GM04503 (cell line): ENCODE results near the gene TSPAN1.

Experiments
- DNase-seq: peaks from one replicate; pipeline ENCODE4 v3.0.0-alpha.2; 2012; ENCODE audit warnings: low read depth

The TSPAN1 gene

GRCh38 chr1:46174448-46175231 lies at the start of gene TSPAN1:
Gene TSPAN1, plus strand, starts transcription at chr1:46175087. Its CDS starts 6,021 bp downstream, at chr1:46181108.
- DNase-seq: no peak

GRCh38 chr1:46128344-46128743 lies 46.5 kb upstream of the TSPAN1 start:
- DNase-seq: no peak

- no peak for DNase-seq
Measured at GRCh38 chr1:46130121-46130520, 44.8 kb upstream of the TSPAN1 start.

GRCh38 chr1:46130606-46131005 lies 44.3 kb upstream of the TSPAN1 start:
- DNase-seq: no peak

- DNase-seq: no peak
Measured at GRCh38 chr1:46131093-46131492, 43.8 kb upstream of the TSPAN1 start.

GRCh38 chr1:46131712-46132528 lies 43.0 kb upstream of the TSPAN1 start:
- no peak for DNase-seq

GRCh38 chr1:46132529-46133180 lies 42.2 kb upstream of the TSPAN1 start, which contains the start of gene PIK3R3:
Gene PIK3R3, minus strand, starts transcription at chr1:46132629. Its CDS starts 677 bp downstream, at chr1:46131952.
- DNase-seq: peak; percentile 88

GRCh38 chr1:46133181-46133658 lies 41.7 kb upstream of the TSPAN1 start:
- DNase-seq: no peak

- DNase-seq: no peak
Measured at GRCh38 chr1:46133781-46134350, 41.0 kb upstream of the TSPAN1 start.

GRCh38 chr1:46134660-46135331 lies 40.1 kb upstream of the TSPAN1 start:
- DNase-seq: no peak

- DNase-seq: no peak
Measured at GRCh38 chr1:46136711-46137110, 38.2 kb upstream of the TSPAN1 start.

GRCh38 chr1:46137916-46138315 lies 37.0 kb upstream of the TSPAN1 start:
- DNase-seq: no peak

- no peak for DNase-seq
Measured at GRCh38 chr1:46148318-46148717, 26.6 kb upstream of the TSPAN1 start.

GRCh38 chr1:46150085-46150484 lies 24.8 kb upstream of the TSPAN1 start:
- DNase-seq: no peak

GRCh38 chr1:46152016-46152415 lies 22.9 kb upstream of the TSPAN1 start:
- peak; percentile 66 for DNase-seq

- no peak for DNase-seq
Measured at GRCh38 chr1:46153228-46153627, 21.7 kb upstream of the TSPAN1 start.

- DNase-seq: no peak
Measured at GRCh38 chr1:46153732-46154131, 21.2 kb upstream of the TSPAN1 start.

GRCh38 chr1:46157916-46158311 lies 17.0 kb upstream of the TSPAN1 start:
- no peak for DNase-seq

- DNase-seq: no peak
Measured at GRCh38 chr1:46158312-46159281, 16.3 kb upstream of the TSPAN1 start.

- DNase-seq: no peak
Measured at GRCh38 chr1:46159516-46159915, 15.4 kb upstream of the TSPAN1 start.
